Activated T-helper 2 cell treated with anti-CD3 and anti-CD28 coated beads, Interferon-gamma antibody, Interleukin-2, Interleukin-4, amounts not matched to agents 10 μg/mL and 5 μg/mL and 100 μg/mL, durations not matched to agents 14 hours and 24 hours and 36 hours (primary cell): ENCODE data around the gene AP1S3. TPM values are rescaled to one million over a fixed set of nuclear protein-coding genes. Genes with fewer than 3 reads are reported as not detected.

Experiments used
- DNase-seq: peaks from one replicate; pipeline ENCODE4 v3.0.0; 2021; ENCODE audit warnings: low spot score
- H3K27ac Mint-ChIP-seq: one replicate; pipeline ENCODE4 v1.8.0; 2021; ENCODE audit warnings: mixed read lengths
- H3K27me3 Mint-ChIP-seq: one replicate; pipeline ENCODE4 v1.8.0; 2021; ENCODE audit warnings: low read depth, mixed read lengths
- H3K36me3 Mint-ChIP-seq: one replicate; pipeline ENCODE4 v1.8.0; 2021; ENCODE audit warnings: low read depth, mixed read lengths
- H3K4me1 Mint-ChIP-seq: one replicate; pipeline ENCODE4 v1.8.0; 2021; ENCODE audit warnings: low read depth, mixed read lengths
- H3K4me3 Mint-ChIP-seq: one replicate; pipeline ENCODE4 v1.8.0; 2021; ENCODE audit warnings: low read depth, mild to moderate bottlenecking, moderate library complexity, mixed read lengths
- H3K9me3 Mint-ChIP-seq: one replicate; pipeline ENCODE4 v1.8.0; 2021; ENCODE audit warnings: mixed read lengths
- intact Hi-C: fragments of 100-400 bp; cut with micrococcal nuclease; formaldehyde crosslinking; loops from one replicate; pipeline ENCODE4 v1.15.1; 2023
- total RNA-seq: library from RNA; stranded (reverse); gene quantifications from 2 replicates; pipeline ENCODE4 v1.2.3, GENCODE V29; 2022

AP1S3 gene
- total RNA-seq, 1 donor from 2014 or later = 13.9 TPM

- no peaks in the 10 kb centered on the region for H3K9me3 Mint-ChIP-seq
- peaks cover 26% of the 10 kb centered on the region for H3K4me1 Mint-ChIP-seq
- DNase-seq = no peak
- intact Hi-C loops = loop anchor here (2.0 to 10.0 kb wide), 2 partner anchors 31 to 141 kb away; no protein-coding TSS in a partner anchor
- H3K27me3 Mint-ChIP-seq = no peaks in the 10 kb centered on the region
- H3K36me3 Mint-ChIP-seq = peaks cover 12% of the 10 kb centered on the region
- no peak overlapping the region for H3K4me3 Mint-ChIP-seq
- peak overlapping the region; percentile 73 for H3K27ac Mint-ChIP-seq
These were observed 28.6 kb upstream of the AP1S3 start for GRCh38 chr2:223865907-223866508.

GRCh38 chr2:223865124-223865523, 27.7 kb upstream of the AP1S3 start:
- DNase-seq = peak; percentile 23
- no peaks in the 10 kb centered on the region for H3K9me3 Mint-ChIP-seq
- H3K27ac Mint-ChIP-seq = peak overlapping the region; percentile 66
- peak overlapping the region; percentile 2 for H3K4me3 Mint-ChIP-seq
- peaks cover 26% of the 10 kb centered on the region for H3K4me1 Mint-ChIP-seq
- intact Hi-C loops = loop anchor here (10.0 kb wide), 1 partner anchor 140 kb away; no protein-coding TSS in a partner anchor
- no peaks in the 10 kb centered on the region for H3K27me3 Mint-ChIP-seq
- H3K36me3 Mint-ChIP-seq = peaks cover 8% of the 10 kb centered on the region

GRCh38 chr2:223863491-223863890, 26.1 kb upstream of the AP1S3 start:
- Mint-ChIP-seq H3K36me3 (peaks cover 4% of the 10 kb centered on the region), H3K9me3 (no peaks in the 10 kb centered on the region), H3K4me1 (peaks cover 26% of the 10 kb centered on the region), H3K27ac (no peak overlapping the region), H3K27me3 (no peaks in the 10 kb centered on the region), H3K4me3 (no peak overlapping the region)
- intact Hi-C loops = loop anchor here (10.0 kb wide), 1 partner anchor 139 kb away; no protein-coding TSS in a partner anchor
- DNase-seq = no peak

- Mint-ChIP-seq H3K27ac (no peak overlapping the region), H3K4me1 (peaks cover 20% of the 10 kb centered on the region), H3K4me3 (no peak overlapping the region), H3K9me3 (no peaks in the 10 kb centered on the region), H3K36me3 (peaks cover 4% of the 10 kb centered on the region), H3K27me3 (no peaks in the 10 kb centered on the region)
- intact Hi-C loops = loop anchor here (10.0 kb wide), 1 partner anchor 136 kb away; no protein-coding TSS in a partner anchor
- no peak for DNase-seq
These were observed 23.7 kb upstream of the AP1S3 start for GRCh38 chr2:223860809-223861738.

GRCh38 chr2:223859070-223859469, 21.7 kb upstream of the AP1S3 start:
- no peak overlapping the region for H3K4me3 Mint-ChIP-seq
- intact Hi-C loops = no loop called here

GRCh38 chr2:223856584-223856983, 19.2 kb upstream of the AP1S3 start:
- Mint-ChIP-seq H3K36me3 (peaks cover 18% of the 10 kb centered on the region), H3K27ac (no peak overlapping the region), H3K4me3 (no peak overlapping the region), H3K4me1 (peaks cover 14% of the 10 kb centered on the region), H3K27me3 (no peaks in the 10 kb centered on the region), H3K9me3 (no peaks in the 10 kb centered on the region)
- intact Hi-C loops = no loop called here
- DNase-seq = no peak

More at GRCh38 chr2:223859070-223859469, 21.7 kb upstream of the AP1S3 start:
- Mint-ChIP-seq H3K4me1 (peaks cover 11% of the 10 kb centered on the region), H3K27me3 (no peaks in the 10 kb centered on the region), H3K9me3 (no peaks in the 10 kb centered on the region), H3K27ac (no peak overlapping the region), H3K36me3 (no peaks in the 10 kb centered on the region)
- no peak for DNase-seq

GRCh38 chr2:223856021-223856420, 18.6 kb upstream of the AP1S3 start:
- Mint-ChIP-seq H3K27me3 (no peaks in the 10 kb centered on the region), H3K27ac (no peak overlapping the region), H3K9me3 (peaks cover 4% of the 10 kb centered on the region), H3K36me3 (peaks cover 24% of the 10 kb centered on the region), H3K4me3 (no peak overlapping the region), H3K4me1 (peaks cover 18% of the 10 kb centered on the region)
- DNase-seq = no peak
- intact Hi-C loops = no loop called here

GRCh38 chr2:223855426-223855825, 18.0 kb upstream of the AP1S3 start:
- intact Hi-C loops = no loop called here
- no peaks in the 10 kb centered on the region for H3K27me3 Mint-ChIP-seq
- H3K4me3 Mint-ChIP-seq = no peak overlapping the region
- no peak for DNase-seq
- H3K9me3 Mint-ChIP-seq = peaks cover 10% of the 10 kb centered on the region
- no peak overlapping the region for H3K27ac Mint-ChIP-seq
- peaks cover 23% of the 10 kb centered on the region for H3K4me1 Mint-ChIP-seq
- H3K36me3 Mint-ChIP-seq = peaks cover 30% of the 10 kb centered on the region

GRCh38 chr2:223854741-223855140, 17.4 kb upstream of the AP1S3 start:
- peaks cover 36% of the 10 kb centered on the region for H3K36me3 Mint-ChIP-seq
- peaks cover 23% of the 10 kb centered on the region for H3K4me1 Mint-ChIP-seq
- H3K9me3 Mint-ChIP-seq = peaks cover 16% of the 10 kb centered on the region
- H3K4me3 Mint-ChIP-seq = no peak overlapping the region
- H3K27ac Mint-ChIP-seq = no peak overlapping the region
- H3K27me3 Mint-ChIP-seq = no peaks in the 10 kb centered on the region
- intact Hi-C loops = loop anchor here (5.0 kb wide), 1 partner anchor 43 kb away; no protein-coding TSS in a partner anchor
- DNase-seq = no peak

GRCh38 chr2:223853425-223853837, 16.0 kb upstream of the AP1S3 start:
- Mint-ChIP-seq H3K9me3 (peaks cover 27% of the 10 kb centered on the region), H3K27ac (no peak overlapping the region), H3K27me3 (no peaks in the 10 kb centered on the region), H3K4me1 (peaks cover 23% of the 10 kb centered on the region), H3K36me3 (peaks cover 48% of the 10 kb centered on the region), H3K4me3 (no peak overlapping the region)
- no peak for DNase-seq
- intact Hi-C loops = loop anchor here (2.0 to 5.0 kb wide), 2 partner anchors 17 to 44 kb away; partner anchors contain the start of gene AP1S3

- intact Hi-C loops = loop anchor here (2.0 to 5.0 kb wide), 2 partner anchors 16 to 45 kb away; partner anchors contain the start of gene AP1S3
- no peak overlapping the region for H3K27ac Mint-ChIP-seq
- peaks cover 30% of the 10 kb centered on the region for H3K4me1 Mint-ChIP-seq
- H3K4me3 Mint-ChIP-seq = no peak overlapping the region
- H3K9me3 Mint-ChIP-seq = peaks cover 32% of the 10 kb centered on the region
- DNase-seq = no peak
- peaks cover 57% of the 10 kb centered on the region for H3K36me3 Mint-ChIP-seq
- H3K27me3 Mint-ChIP-seq = no peaks in the 10 kb centered on the region
These were observed 15.0 kb upstream of the AP1S3 start for GRCh38 chr2:223852281-223852795.

- Mint-ChIP-seq H3K9me3 (peaks cover 32% of the 10 kb centered on the region), H3K27me3 (no peaks in the 10 kb centered on the region), H3K4me1 (peaks cover 23% of the 10 kb centered on the region), H3K4me3 (no peak overlapping the region), H3K36me3 (peaks cover 52% of the 10 kb centered on the region), H3K27ac (no peak overlapping the region)
- DNase-seq = no peak
- intact Hi-C loops = no loop called here
These were observed 10.0 kb upstream of the AP1S3 start for GRCh38 chr2:223847410-223847809.
